HG03575 (cell line): ENCODE data around the gene RPL3.

Source experiments
- ATAC-seq: cut with Tn5 transposase; IDR thresholded peaks from one replicate; pipeline ENCODE4 v1.9.1; 2021; ENCODE audit not compliant: unreplicated experiment, insufficient number of reproducible peaks, low FRiP score; ENCODE audit errors: extremely low read depth

Gene RPL3

DNA sequence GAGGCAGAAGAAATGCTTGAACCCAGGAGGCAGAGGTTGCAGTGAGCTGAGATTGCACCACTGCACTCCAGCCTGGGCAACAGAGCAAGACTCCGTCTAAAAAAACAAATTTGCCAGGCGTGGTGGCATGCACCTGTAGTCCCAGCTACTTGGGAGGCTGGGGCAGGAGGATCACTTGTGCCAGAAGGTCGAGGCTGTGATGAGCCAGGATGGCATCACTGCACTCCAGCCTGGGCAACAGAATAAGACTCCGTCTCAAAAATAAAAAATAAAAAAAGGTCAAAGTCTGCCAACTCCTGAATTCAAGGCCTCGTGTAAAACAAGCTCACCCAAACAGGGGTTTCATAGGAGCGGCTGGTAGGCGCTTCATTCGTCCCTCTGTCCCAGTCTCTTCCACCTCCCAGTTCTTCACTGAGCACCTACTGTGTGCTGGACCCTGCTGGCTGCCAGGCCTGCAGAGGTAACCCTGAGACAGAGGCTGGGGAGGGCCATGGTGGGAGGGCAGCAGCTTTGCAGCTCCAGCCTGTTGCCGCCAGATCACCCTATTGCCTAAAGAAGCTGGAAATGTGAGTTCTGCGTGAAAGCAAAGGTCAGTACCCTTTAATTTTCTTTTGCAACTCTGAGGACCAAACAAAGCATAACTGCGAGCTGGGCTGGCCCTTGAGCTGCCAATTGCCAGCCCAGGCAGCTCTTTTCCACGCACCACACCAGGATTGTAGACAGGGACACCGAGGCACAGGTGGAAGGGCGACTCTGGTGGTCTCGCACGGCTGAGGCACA is 15.3 kb downstream of the RPL3 start:
- ATAC-seq: no peak

GRCh38 chr22:39303358-39303757 is 16.1 kb downstream of the RPL3 start:
- no peak for ATAC-seq

- no peak for ATAC-seq
Measured at GRCh38 chr22:39302431-39302960, 16.9 kb downstream of the RPL3 start.

DNA sequence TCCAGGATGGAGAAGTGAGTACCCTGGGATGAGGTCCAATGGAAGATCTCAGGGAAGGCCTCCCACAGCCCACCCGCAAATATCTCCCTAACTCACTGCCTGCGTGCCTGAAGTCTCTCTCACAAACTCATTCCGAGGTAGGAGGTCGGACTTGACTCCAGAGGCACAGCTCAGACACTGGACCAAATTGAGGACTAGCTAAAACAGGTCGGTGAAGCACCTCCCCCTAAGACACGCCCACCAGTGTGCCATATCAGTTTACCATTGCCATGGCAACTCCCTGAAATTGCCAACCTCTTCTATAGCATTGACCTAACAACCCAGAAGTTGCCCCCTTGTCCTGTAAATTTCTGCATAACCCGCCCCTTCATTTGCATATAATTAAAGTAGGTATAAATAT is 17.5 kb downstream of the RPL3 start:
- no peak for ATAC-seq

DNA sequence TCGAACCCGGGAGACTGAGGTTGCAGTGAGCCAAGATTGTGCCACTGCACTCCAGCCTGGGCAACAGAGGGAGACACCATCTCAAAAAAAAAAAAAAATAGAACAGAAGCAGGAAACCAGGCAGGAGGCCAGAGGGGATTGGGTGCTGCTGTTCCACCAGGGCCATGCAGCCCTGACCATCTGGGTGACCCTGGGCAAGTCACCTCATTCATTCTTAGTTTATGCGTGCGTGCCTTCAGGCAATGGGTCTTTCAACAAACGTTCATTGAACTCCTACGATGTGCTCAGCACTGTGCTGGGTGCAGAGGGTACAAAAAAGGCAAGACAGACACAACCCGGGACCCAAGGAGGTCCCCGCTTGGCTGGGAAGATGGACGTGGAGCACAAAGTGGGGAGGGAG is 18.3 kb downstream of the RPL3 start:
- ATAC-seq: no peak

GRCh38 chr22:39300186-39300830 is 19.1 kb downstream of the RPL3 start:
- ATAC-seq: no peak

- ATAC-seq: no peak
Measured at GRCh38 chr22:39299829-39300178, 19.6 kb downstream of the RPL3 start.

DNA sequence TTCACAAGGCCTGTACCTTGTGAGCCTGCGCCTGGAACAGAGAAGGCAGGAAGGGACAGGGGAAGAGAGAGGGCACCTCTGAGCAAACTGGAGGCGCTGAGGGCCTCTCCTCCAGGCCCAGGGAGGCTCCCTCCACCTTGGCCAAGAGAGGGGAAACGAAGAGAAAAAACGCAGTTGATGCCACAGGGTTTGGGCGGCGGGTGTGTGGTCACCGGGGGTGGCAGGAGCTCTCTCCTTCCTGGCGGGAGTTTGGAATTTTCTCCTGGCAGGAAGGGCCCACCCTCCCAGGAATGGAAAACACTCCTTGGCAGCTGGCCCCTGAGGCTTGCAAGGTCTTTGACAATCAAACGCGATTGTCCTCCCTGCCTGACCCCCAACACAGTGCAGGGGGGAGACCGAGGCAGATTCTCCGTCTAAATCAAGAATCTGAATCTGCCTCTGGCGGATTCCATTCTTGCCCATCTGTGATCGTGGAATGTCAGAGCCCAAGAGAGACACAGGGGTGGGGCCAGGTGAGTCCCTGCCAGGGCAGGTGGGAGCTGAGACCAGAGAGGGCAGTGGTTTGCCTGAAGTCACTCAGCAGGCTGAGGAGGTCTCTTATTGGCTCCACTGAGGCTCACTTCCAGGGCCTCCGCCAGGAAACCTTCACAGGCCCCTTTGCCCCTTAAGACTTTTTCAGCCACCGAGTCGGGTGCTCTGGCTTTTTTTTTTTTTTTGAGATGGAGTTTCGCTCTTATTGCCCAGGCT is 21.0 kb downstream of the RPL3 start:
- ATAC-seq: no peak

GRCh38 chr22:39297490-39298240 is 21.8 kb downstream of the RPL3 start:
- no peak for ATAC-seq

- ATAC-seq: no peak
Measured at GRCh38 chr22:39296981-39297489, 22.4 kb downstream of the RPL3 start.

DNA sequence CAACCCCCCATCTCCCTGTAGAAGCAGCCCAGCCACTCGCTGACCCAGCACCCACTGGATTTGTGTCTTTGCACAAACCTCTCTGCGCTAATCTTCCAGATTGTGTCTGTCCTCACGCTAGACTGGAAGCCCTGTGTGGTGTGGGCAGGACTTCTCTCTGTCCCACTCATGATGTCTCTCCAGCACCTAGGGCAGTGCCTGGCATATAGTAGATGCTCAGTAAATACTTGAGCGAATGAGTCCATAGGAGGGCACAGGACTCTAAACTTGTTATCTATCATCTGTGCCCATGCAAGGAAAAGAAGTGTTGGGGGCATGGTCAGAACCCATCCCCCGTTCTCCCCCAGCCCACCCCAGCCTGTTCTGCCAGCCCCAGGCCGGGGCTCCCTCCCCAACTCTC is 22.9 kb downstream of the RPL3 start:
- no peak for ATAC-seq

DNA sequence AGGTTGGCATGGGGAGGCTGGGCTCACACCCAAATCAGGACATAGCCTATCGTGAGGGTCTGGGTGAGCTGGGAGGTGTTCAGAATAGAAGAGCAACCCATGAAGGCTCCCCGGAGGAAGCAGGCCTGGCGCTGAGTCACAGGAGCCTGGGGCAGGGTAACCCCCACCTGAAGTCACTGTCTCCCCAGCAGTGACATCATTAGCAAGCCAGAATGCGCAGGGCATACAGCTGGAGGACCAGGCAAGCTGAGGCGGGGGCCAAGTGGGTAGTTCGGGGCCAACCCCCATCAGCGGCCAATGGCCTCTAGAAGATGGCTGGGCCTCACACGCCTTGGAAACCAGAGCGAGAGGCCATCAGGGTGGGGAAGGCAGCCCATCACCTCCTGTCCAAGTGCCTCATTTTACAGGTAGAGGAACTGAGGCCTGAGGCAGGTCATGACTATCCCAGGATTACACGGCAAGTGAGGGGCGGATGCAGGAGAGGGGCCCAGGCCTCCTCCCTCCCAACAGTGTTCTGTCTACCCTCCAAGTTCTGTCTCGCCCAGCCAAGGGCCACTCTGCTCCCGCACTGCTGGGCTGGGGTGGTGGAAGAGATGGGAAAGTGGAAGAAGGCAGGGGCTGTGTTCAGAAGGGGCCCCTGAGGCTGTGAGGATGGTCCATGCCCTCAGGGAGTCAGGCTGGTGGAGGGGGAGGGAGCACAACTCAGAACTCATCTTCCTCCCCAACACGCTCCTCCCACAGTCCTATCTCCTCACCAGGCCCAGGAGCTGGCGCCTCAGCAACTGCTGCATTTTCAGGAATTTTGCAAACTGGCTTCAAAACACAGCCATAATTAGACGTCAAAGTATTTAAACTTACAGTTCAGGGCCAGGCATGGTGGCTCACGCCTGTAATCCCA is 24.6 kb downstream of the RPL3 start:
- ATAC-seq: no peak

GRCh38 chr22:39293766-39294368 is 25.6 kb downstream of the RPL3 start:
- no peak for ATAC-seq

- no peak for ATAC-seq
Measured at GRCh38 chr22:39292561-39293074, 26.8 kb downstream of the RPL3 start.

- no peak for ATAC-seq
Measured at GRCh38 chr22:39292031-39292462, 27.4 kb downstream of the RPL3 start.

DNA sequence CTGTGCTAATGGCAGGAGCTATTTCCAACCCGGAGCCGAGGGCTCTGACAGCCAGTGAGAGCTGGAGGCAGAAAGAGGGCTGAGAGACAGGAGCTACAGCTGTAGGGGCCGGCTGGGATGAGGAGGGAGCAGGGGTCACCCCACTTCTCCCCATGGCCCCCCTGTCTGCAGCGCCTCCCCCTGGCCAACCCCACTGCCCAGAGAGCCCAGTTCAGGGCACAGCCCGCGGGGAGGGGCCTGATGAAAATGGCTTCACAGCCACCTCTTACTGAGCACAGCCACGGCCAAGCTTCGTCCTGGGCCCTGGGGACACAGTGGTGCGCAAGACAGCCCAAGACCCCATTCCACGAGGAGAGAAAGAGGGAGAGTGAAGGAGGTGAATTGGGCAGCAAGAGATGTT is 27.9 kb downstream of the RPL3 start:
- no peak for ATAC-seq

- ATAC-seq: no peak
Measured at GRCh38 chr22:39290724-39291161, 28.7 kb downstream of the RPL3 start.
